Choroid plexus epithelial cell (primary cell): Measurements from ENCODE around the gene CREB3L2.

ENCODE experiments used
- DNase-seq: peaks from one replicate; pipeline ENCODE4 v3.0.0-alpha.2; 2010; ENCODE audit warnings: low read depth
- H3K4me3 ChIP-seq: 2 replicates; pipeline ENCODE4 v1.5.1; 2011; ENCODE audit warnings: low read depth, mild to moderate bottlenecking, control low read depth, low read length, moderate library complexity
- CTCF ChIP-seq: conservative IDR thresholded peaks from 2 replicates; pipeline ENCODE4 v1.5.1; 2011; ENCODE audit warnings: low read depth, mild to moderate bottlenecking, control low read depth, inconsistent platforms, low read length, moderate library complexity

Gene CREB3L2

GRCh38 chr7:137960020-137960419, 41.9 kb downstream of the CREB3L2 start:
- DNase-seq = peak; percentile 48
- no peak for TF ChIP-seq CTCF
- no peak overlapping the region for H3K4me3 ChIP-seq

- DNase-seq = no peak
- no peak overlapping the region for H3K4me3 ChIP-seq
- no peak for TF ChIP-seq CTCF
These were observed 43.1 kb downstream of the CREB3L2 start for GRCh38 chr7:137958470-137959431.

GRCh38 chr7:137957887-137958286, 44.0 kb downstream of the CREB3L2 start:
- no peak for TF ChIP-seq CTCF
- DNase-seq = peak; percentile 45

GRCh38 chr7:137956591-137956990, 45.3 kb downstream of the CREB3L2 start:
- H3K4me3 ChIP-seq = no peak overlapping the region
- no peak for DNase-seq
- TF ChIP-seq CTCF = no peak

More at GRCh38 chr7:137957887-137958286, 44.0 kb downstream of the CREB3L2 start:
- H3K4me3 ChIP-seq = no peak overlapping the region

GRCh38 chr7:137956183-137956582, 45.7 kb downstream of the CREB3L2 start:
- no peak for DNase-seq
- TF ChIP-seq CTCF = no peak

GRCh38 chr7:137954614-137955013, 47.3 kb downstream of the CREB3L2 start:
- TF ChIP-seq CTCF = no peak
- H3K4me3 ChIP-seq = no peak overlapping the region
- DNase-seq = no peak

More at GRCh38 chr7:137956183-137956582, 45.7 kb downstream of the CREB3L2 start:
- no peak overlapping the region for H3K4me3 ChIP-seq
